GM13977 (cell line): ENCODE measurements around the gene FOXF2.

Experiments used
- DNase-seq: peaks from one replicate; pipeline ENCODE4 v3.0.0; 2012; ENCODE audit warnings: low spot score
- CTCF ChIP-seq: IDR thresholded peaks from 2 replicates; pipeline ENCODE4 v1.5.1; 2012; ENCODE audit warnings: mild to moderate bottlenecking, control low read depth; ENCODE audit not compliant: insufficient read depth; ENCODE audit errors: extremely low read depth, missing control alignments
- in situ Hi-C: fragments of 300-500 bp; cut with MboI; formaldehyde crosslinking; loops from one replicate; pipeline ENCODE4 v1.12.0; 2022; ENCODE audit warnings: low sequenced_read_pairs, low pct_unique_long_range_greater_than_20kb, mixed read lengths, inconsistent platforms; ENCODE audit not compliant: unreplicated experiment

Gene FOXF2

GRCh38 chr6:1390133-1390945, 963 bp downstream of the FOXF2 start:
- no peak for DNase-seq
- in situ Hi-C loops, result loop anchor here (25.0 kb wide), 1 partner anchor 803 kb away; no protein-coding TSS in a partner anchor
- no peak for TF ChIP-seq CTCF

GRCh38 chr6:1390946-1391799, 1.8 kb downstream of the FOXF2 start:
- in situ Hi-C loops, result loop anchor here (25.0 kb wide), 1 partner anchor 804 kb away; no protein-coding TSS in a partner anchor
- no peak for DNase-seq
- TF ChIP-seq CTCF, result no peak

- no peak for DNase-seq
- in situ Hi-C loops, result loop anchor here (25.0 kb wide), 1 partner anchor 805 kb away; no protein-coding TSS in a partner anchor
- TF ChIP-seq CTCF, result no peak
These were observed 2.5 kb downstream of the FOXF2 start for GRCh38 chr6:1391800-1392309.

- no peak for DNase-seq
- in situ Hi-C loops, result loop anchor here (25.0 kb wide), 1 partner anchor 806 kb away; no protein-coding TSS in a partner anchor
These were observed 3.7 kb downstream of the FOXF2 start for GRCh38 chr6:1392813-1393640.

GRCh38 chr6:1393641-1394283, 4.4 kb downstream of the FOXF2 start:
- DNase-seq, result no peak
- no peak for TF ChIP-seq CTCF
- in situ Hi-C loops, result loop anchor here (25.0 kb wide), 1 partner anchor 806 kb away; no protein-coding TSS in a partner anchor

More at GRCh38 chr6:1392813-1393640, 3.7 kb downstream of the FOXF2 start:
- TF ChIP-seq CTCF, result no peak
